ENCODE data around the gene ZNF649.
"Not testable (repeated sequence)": the region's sequence is repeated elsewhere in the genome, so short reads cannot be mapped to it uniquely, and the experiment has no call there.

The ZNF649 gene

GRCh38 chr19:51919606-51920005 lies 14.8 kb upstream of the ZNF649 start:
- WGBS, 2 experiments (ENCODE audit: insufficient coverage in 2 of 2) = 82 to 84% methylated on average over 3 of the region's 3 CpGs
- Histone ChIP-seq H3K36me3 (ENCODE audit: control insufficient read depth, insufficient read depth, low read length) (no peaks in the 10 kb centered on the region), H3K27ac (ENCODE audit: low read depth, low read length, severe bottlenecking) (no peak overlapping the region), H3K4me3 (ENCODE audit: extremely low read depth, insufficient read depth, low read length, poor library complexity, severe bottlenecking) (no peak overlapping the region), H3K4me1 (ENCODE audit: control insufficient read depth, insufficient read depth, low read length, poor library complexity, severe bottlenecking) (no peaks in the 10 kb centered on the region), H3K9me3 (ENCODE audit: control insufficient read depth, low read length) (peaks cover 66% of the 10 kb centered on the region)

GRCh38 chr19:51916167-51916566 lies 11.3 kb upstream of the ZNF649 start:
- no peaks in the 10 kb centered on the region for H3K36me3 ChIP-seq (ENCODE audit: control insufficient read depth, insufficient read depth, low read length)
- peaks cover 71% of the 10 kb centered on the region for H3K9me3 ChIP-seq (ENCODE audit: control insufficient read depth, low read length)
- H3K27ac ChIP-seq (ENCODE audit: low read depth, low read length, severe bottlenecking) = no peak overlapping the region
- WGBS, 2 experiments (ENCODE audit: insufficient coverage in 2 of 2) = 86 to 100% methylated on average over 1 of the region's 1 CpG
- H3K4me3 ChIP-seq (ENCODE audit: extremely low read depth, insufficient read depth, low read length, poor library complexity, severe bottlenecking) = no peak overlapping the region
- H3K4me1 ChIP-seq (ENCODE audit: control insufficient read depth, insufficient read depth, low read length, poor library complexity, severe bottlenecking) = no peaks in the 10 kb centered on the region

- Histone ChIP-seq H3K9me3 (ENCODE audit: control insufficient read depth, low read length) (peaks cover 67% of the 10 kb centered on the region), H3K4me3 (ENCODE audit: extremely low read depth, insufficient read depth, low read length, poor library complexity, severe bottlenecking) (no peak overlapping the region)
Measured at GRCh38 chr19:51915324-51915867, 10.6 kb upstream of the ZNF649 start.

GRCh38 chr19:51907981-51908380 lies 3.2 kb upstream of the ZNF649 start:
- peaks cover 44% of the 10 kb centered on the region for H3K9me3 ChIP-seq (ENCODE audit: control insufficient read depth, low read length)
- not testable (repeated sequence) for H3K27ac ChIP-seq (ENCODE audit: low read depth, low read length, severe bottlenecking)

More at GRCh38 chr19:51915324-51915867, 10.6 kb upstream of the ZNF649 start:
- Histone ChIP-seq H3K27ac (ENCODE audit: low read depth, low read length, severe bottlenecking) (no peak overlapping the region), H3K36me3 (ENCODE audit: control insufficient read depth, insufficient read depth, low read length) (no peaks in the 10 kb centered on the region), H3K4me1 (ENCODE audit: control insufficient read depth, insufficient read depth, low read length, poor library complexity, severe bottlenecking) (no peaks in the 10 kb centered on the region)
- 76% methylated on average over 3 of the region's 5 CpGs; no CpG with 5 or more reads in 1 of the 2 experiments for WGBS, 2 experiments (ENCODE audit: insufficient coverage in 2 of 2)

GRCh38 chr19:51906108-51906507 lies 1.3 kb upstream of the ZNF649 start:
- H3K27ac ChIP-seq (ENCODE audit: low read depth, low read length, severe bottlenecking); H3K4me3 ChIP-seq (ENCODE audit: extremely low read depth, insufficient read depth, low read length, poor library complexity, severe bottlenecking); H3K4me1 ChIP-seq (ENCODE audit: control insufficient read depth, insufficient read depth, low read length, poor library complexity, severe bottlenecking): not testable (repeated sequence)
- 77 to 82% methylated on average over 8 to 9 of the region's 9 CpGs for WGBS, 2 experiments (ENCODE audit: insufficient coverage in 2 of 2)
- Histone ChIP-seq H3K36me3 (ENCODE audit: control insufficient read depth, insufficient read depth, low read length) (peaks cover 24% of the 10 kb centered on the region), H3K9me3 (ENCODE audit: control insufficient read depth, low read length) (peaks cover 49% of the 10 kb centered on the region)

More at GRCh38 chr19:51907981-51908380, 3.2 kb upstream of the ZNF649 start:
- not testable (repeated sequence) for H3K36me3 ChIP-seq (ENCODE audit: control insufficient read depth, insufficient read depth, low read length); H3K4me3 ChIP-seq (ENCODE audit: extremely low read depth, insufficient read depth, low read length, poor library complexity, severe bottlenecking); H3K4me1 ChIP-seq (ENCODE audit: control insufficient read depth, insufficient read depth, low read length, poor library complexity, severe bottlenecking)
- WGBS, 2 experiments (ENCODE audit: insufficient coverage in 2 of 2) = 78% methylated on average over 4 of the region's 5 CpGs; no CpG with 5 or more reads in 1 of the 2 experiments

GRCh38 chr19:51905639-51906038 lies 822 bp upstream of the ZNF649 start:
- peaks cover 50% of the 10 kb centered on the region for H3K9me3 ChIP-seq (ENCODE audit: control insufficient read depth, low read length)
- no CpG with 5 or more reads among the region's 3 CpGs for WGBS, 2 experiments (ENCODE audit: insufficient coverage in 2 of 2)
- not testable (repeated sequence) for H3K4me3 ChIP-seq (ENCODE audit: extremely low read depth, insufficient read depth, low read length, poor library complexity, severe bottlenecking); H3K4me1 ChIP-seq (ENCODE audit: control insufficient read depth, insufficient read depth, low read length, poor library complexity, severe bottlenecking); H3K27ac ChIP-seq (ENCODE audit: low read depth, low read length, severe bottlenecking)
- H3K36me3 ChIP-seq (ENCODE audit: control insufficient read depth, insufficient read depth, low read length) = peaks cover 29% of the 10 kb centered on the region

GRCh38 chr19:51905206-51905605 lies 389 bp upstream of the ZNF649 start:
- Histone ChIP-seq H3K9me3 (ENCODE audit: control insufficient read depth, low read length) (peaks cover 55% of the 10 kb centered on the region), H3K36me3 (ENCODE audit: control insufficient read depth, insufficient read depth, low read length) (peaks cover 33% of the 10 kb centered on the region), H3K4me3 (ENCODE audit: extremely low read depth, insufficient read depth, low read length, poor library complexity, severe bottlenecking) (peak overlapping the region; percentile 92), H3K27ac (ENCODE audit: low read depth, low read length, severe bottlenecking) (no peak overlapping the region), H3K4me1 (ENCODE audit: control insufficient read depth, insufficient read depth, low read length, poor library complexity, severe bottlenecking) (no peaks in the 10 kb centered on the region)
- WGBS, 2 experiments (ENCODE audit: insufficient coverage in 2 of 2) = no CpG with 5 or more reads among the region's 3 CpGs

GRCh38 chr19:51903192-51903591 lies 1.6 kb downstream of the ZNF649 start:
- H3K4me1 ChIP-seq (ENCODE audit: control insufficient read depth, insufficient read depth, low read length, poor library complexity, severe bottlenecking) = no peaks in the 10 kb centered on the region
- 89 to 98% methylated on average over 7 to 8 of the region's 8 CpGs for WGBS, 2 experiments (ENCODE audit: insufficient coverage in 2 of 2)
- H3K9me3 ChIP-seq (ENCODE audit: control insufficient read depth, low read length) = peaks cover 61% of the 10 kb centered on the region
- H3K36me3 ChIP-seq (ENCODE audit: control insufficient read depth, insufficient read depth, low read length) = peaks cover 53% of the 10 kb centered on the region
- H3K27ac ChIP-seq (ENCODE audit: low read depth, low read length, severe bottlenecking) = no peak overlapping the region
- H3K4me3 ChIP-seq (ENCODE audit: extremely low read depth, insufficient read depth, low read length, poor library complexity, severe bottlenecking) = no peak overlapping the region

GRCh38 chr19:51901860-51902259 lies 3.0 kb downstream of the ZNF649 start:
- peaks cover 67% of the 10 kb centered on the region for H3K36me3 ChIP-seq (ENCODE audit: control insufficient read depth, insufficient read depth, low read length)
- H3K9me3 ChIP-seq (ENCODE audit: control insufficient read depth, low read length) = peaks cover 72% of the 10 kb centered on the region
- H3K4me3 ChIP-seq (ENCODE audit: extremely low read depth, insufficient read depth, low read length, poor library complexity, severe bottlenecking) = no peak overlapping the region
- no peaks in the 10 kb centered on the region for H3K4me1 ChIP-seq (ENCODE audit: control insufficient read depth, insufficient read depth, low read length, poor library complexity, severe bottlenecking)
- 50% methylated on average over 1 of the region's 4 CpGs; no CpG with 5 or more reads in 1 of the 2 experiments for WGBS, 2 experiments (ENCODE audit: insufficient coverage in 2 of 2)
- H3K27ac ChIP-seq (ENCODE audit: low read depth, low read length, severe bottlenecking) = no peak overlapping the region

- H3K4me1 ChIP-seq (ENCODE audit: control insufficient read depth, insufficient read depth, low read length, poor library complexity, severe bottlenecking) = no peaks in the 10 kb centered on the region
- 93 to 100% methylated on average over 9 to 10 of the region's 10 CpGs for WGBS, 2 experiments (ENCODE audit: insufficient coverage in 2 of 2)
- H3K4me3 ChIP-seq (ENCODE audit: extremely low read depth, insufficient read depth, low read length, poor library complexity, severe bottlenecking) = no peak overlapping the region
- peaks cover 53% of the 10 kb centered on the region for H3K9me3 ChIP-seq (ENCODE audit: control insufficient read depth, low read length)
- H3K27ac ChIP-seq (ENCODE audit: low read depth, low read length, severe bottlenecking) = no peak overlapping the region
- peaks cover 81% of the 10 kb centered on the region for H3K36me3 ChIP-seq (ENCODE audit: control insufficient read depth, insufficient read depth, low read length)
Measured at GRCh38 chr19:51891193-51891747, 13.5 kb downstream of the ZNF649 start.

GRCh38 chr19:51889934-51890333 lies 14.9 kb downstream of the ZNF649 start:
- Histone ChIP-seq H3K36me3 (ENCODE audit: control insufficient read depth, insufficient read depth, low read length) (peaks cover 67% of the 10 kb centered on the region), H3K4me3 (ENCODE audit: extremely low read depth, insufficient read depth, low read length, poor library complexity, severe bottlenecking) (no peak overlapping the region), H3K4me1 (ENCODE audit: control insufficient read depth, insufficient read depth, low read length, poor library complexity, severe bottlenecking) (no peaks in the 10 kb centered on the region), H3K27ac (ENCODE audit: low read depth, low read length, severe bottlenecking) (no peak overlapping the region), H3K9me3 (ENCODE audit: control insufficient read depth, low read length) (peaks cover 54% of the 10 kb centered on the region)

Data from mesodermal cell (in vitro differentiated cells).